GM20000 (cell line): ENCODE measurements around the gene LHFPL6.

Source experiments
- DNase-seq: peaks from one replicate; pipeline ENCODE4 v3.0.0; 2012; ENCODE audit warnings: low spot score
- CTCF ChIP-seq: IDR thresholded peaks from 2 replicates; pipeline ENCODE4 v1.5.1; 2012; ENCODE audit warnings: mild to moderate bottlenecking, control low read depth; ENCODE audit errors: extremely low read depth, missing control alignments

LHFPL6 gene

GRCh38 chr13:39490136-39490535 is 112.9 kb downstream of the LHFPL6 start:
- TF ChIP-seq CTCF = no peak
- no peak for DNase-seq

DNA sequence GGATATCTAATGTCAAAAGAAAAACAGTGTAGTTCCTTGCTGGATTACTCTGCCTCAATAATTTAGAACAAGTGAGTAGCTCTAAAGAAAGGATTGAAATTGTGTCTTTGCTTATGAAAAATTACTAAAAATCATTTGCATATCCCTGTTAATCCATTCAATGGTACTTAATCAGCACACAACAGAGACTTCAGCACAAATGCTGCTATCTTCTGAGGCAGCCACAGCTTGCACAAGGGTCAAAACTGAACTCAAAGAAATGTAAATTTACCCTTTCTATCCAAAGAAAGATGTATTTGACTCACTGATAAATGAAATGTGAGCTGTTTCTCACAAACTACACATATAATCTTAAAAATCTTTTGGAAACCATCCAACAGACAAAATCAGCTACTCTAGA is 116.2 kb downstream of the LHFPL6 start:
- TF ChIP-seq CTCF = no peak
- no peak for DNase-seq

DNA sequence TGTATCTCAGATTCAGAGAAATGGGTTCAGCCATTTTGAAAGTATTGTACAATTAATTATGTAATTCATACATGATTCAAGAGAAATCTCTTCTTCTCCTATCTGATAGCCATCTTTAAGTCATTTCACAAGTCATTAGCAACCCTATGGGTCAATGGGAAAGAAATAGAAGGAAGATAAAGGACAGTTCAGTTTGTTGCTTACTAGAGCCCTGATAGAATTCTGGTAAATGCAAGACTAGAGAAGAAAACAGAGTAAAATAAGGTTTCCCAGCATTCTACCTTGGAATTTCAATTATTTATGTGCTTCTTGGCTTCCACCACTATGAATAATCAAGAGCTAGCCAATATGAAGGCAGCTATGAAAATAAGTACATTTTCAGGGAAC is 117.7 kb downstream of the LHFPL6 start:
- DNase-seq = no peak
- TF ChIP-seq CTCF = no peak

- no peak for DNase-seq
- no peak for TF ChIP-seq CTCF
Observed at GRCh38 chr13:39484506-39485313, 118.3 kb downstream of the LHFPL6 start.

GRCh38 chr13:39483326-39483725 is 119.7 kb downstream of the LHFPL6 start:
- no peak for DNase-seq
- TF ChIP-seq CTCF = no peak

DNA sequence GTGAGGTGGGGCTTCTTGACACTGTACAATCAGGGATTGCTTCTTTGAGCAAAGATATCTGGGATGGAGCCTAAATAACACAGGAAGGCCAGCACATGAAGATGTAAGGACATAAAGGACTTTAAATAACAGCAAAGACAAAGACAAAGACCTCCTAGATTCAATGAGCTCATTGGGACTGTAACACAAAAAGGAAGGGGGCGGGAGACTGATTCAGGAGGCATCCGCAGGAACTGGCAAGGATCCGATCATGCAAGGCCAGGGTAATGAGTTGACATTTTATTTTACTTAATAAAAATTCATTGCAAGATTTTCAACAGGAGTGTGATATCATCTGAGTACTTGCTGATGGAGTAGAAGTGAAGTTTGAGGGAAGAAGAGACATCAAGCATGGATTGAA is 121.5 kb downstream of the LHFPL6 start:
- no peak for DNase-seq
- TF ChIP-seq CTCF = no peak

DNA sequence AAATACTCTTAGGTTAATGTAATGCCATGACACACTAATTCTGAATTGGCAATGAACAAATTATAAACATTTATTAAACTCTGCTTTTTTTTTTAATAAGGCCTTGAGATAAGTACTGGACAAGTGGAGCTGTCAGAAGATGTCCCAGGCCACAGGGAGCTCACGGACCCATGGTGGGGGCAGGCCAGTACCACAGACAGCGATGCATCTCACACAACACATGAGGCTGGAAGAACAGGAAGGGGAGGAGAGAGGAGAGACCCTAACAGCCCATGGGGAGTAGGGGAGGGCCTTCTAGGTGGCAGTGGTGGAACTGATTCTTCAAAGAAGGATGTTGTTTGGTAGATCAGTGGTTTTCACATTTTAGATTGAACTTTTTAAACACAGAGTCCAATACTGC is 128.4 kb downstream of the LHFPL6 start:
- no peak for DNase-seq
- TF ChIP-seq CTCF = no peak
